NCI-H345 treated with DMSO at 0.1 percent for 48 hours (cell line): ENCODE results near the gene BTBD10.
"Not testable (repeated sequence)": the region's sequence is repeated elsewhere in the genome, so short reads cannot be mapped to it uniquely, and the experiment has no call there.

Source experiments
- DNase-seq: peaks from one replicate; lab custom pipeline; 2025; ENCODE audit not compliant: unreplicated experiment; lab: John Stamatoyannopoulos, UW

Gene BTBD10

GRCh38 chr11:13440100-13440855, 22.7 kb downstream of the BTBD10 start:
- DNase-seq = no peak

DNA sequence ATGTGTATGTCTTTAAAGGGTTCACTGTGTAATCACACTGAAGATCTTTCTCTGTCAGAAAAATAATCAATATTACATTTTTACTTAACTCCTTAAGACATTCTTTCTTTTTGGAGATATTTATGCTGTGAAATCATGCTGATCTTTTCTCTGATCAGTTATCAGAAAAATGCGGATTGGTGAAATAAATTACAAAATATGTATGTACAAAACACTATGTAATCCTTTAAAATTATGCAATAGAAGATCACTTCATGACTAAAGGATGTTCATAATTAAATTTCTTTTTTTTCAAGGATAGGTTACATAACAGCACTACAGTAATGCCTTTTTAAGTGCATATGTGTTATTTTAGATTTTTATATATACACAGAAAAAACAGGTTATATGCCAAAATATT, 24.7 kb downstream of the BTBD10 start:
- no peak for DNase-seq

DNA sequence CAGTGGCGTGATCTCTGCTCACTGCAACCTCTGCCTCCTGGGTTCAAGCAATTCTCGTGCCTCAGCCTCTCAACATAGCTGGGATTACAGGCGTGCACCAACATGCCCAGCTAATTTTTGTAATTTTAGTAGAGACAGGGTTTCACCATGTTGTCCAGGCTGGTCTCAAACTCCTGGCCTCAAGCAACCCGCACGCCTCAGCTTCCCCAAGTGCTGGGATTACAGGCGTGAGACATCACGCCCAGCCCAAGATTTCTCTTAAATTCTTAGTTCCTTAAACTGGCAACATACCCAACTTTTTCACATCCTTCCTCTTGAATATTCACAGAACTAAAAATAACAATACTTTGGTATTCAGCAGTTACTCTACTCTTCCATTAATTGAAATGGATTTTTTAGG, 26.2 kb downstream of the BTBD10 start:
- not testable (repeated sequence) for DNase-seq

GRCh38 chr11:13434247-13435205, 28.5 kb downstream of the BTBD10 start:
- DNase-seq = peak; percentile 7

GRCh38 chr11:13433437-13433836, 29.6 kb downstream of the BTBD10 start:
- no peak for DNase-seq

DNA sequence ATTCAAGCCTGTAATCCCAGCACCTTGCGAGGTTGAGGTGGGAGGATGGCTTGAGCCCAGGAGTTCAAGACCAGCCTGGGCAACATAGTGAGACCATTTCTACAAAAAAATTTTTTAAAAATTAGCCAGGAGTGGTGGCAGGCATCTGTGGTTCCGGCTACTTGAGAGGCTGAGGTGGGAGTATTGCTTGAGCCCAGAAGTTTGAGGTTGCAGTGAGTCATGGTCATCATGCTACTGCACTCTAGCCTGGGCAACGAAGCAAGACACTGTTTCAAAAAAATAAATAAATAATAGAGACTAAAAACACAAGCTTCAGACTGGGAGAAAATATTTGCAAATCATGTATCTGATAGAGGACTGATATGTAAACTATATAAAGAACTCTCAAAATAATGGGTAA, 33.2 kb downstream of the BTBD10 start:
- DNase-seq = no peak

DNA sequence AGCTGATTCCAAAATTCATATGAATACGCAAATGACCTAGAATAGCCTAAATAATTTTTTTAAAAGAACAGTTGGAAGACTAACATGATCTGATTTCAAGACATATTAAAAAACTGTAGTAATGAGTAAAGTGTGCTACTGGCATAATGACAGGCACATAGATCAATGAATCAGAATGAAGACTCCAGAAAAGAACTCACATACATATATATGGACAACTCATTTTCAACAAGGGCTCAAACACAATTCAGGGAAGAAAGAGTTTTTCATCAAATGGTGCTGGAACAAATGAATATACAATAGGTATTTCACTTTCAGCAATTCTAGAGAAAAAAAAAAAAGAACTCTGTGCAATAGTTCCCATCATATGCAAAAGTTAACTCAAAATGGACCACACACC, 33.7 kb downstream of the BTBD10 start:
- DNase-seq = no peak

DNA sequence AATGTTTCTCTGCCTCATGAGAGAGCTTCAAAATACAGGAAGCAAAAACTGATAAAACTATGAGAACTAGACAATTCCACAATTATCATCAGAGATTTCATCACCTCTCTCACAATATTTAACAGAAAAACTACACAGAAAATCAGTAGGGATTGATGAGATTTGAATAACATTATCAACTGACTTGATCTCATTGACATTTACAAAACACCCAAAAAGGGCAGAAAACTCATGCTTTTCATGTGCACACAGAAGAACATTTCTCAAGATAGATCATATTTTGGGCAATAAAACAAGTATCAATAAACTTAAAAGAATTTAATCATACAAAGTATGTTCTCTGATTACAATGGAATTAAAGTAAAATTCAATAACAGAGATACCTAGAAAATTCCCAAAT, 35.6 kb downstream of the BTBD10 start:
- DNase-seq = no peak

- no peak for DNase-seq
These were observed 39.6 kb downstream of the BTBD10 start for GRCh38 chr11:13423372-13423771.

DNA sequence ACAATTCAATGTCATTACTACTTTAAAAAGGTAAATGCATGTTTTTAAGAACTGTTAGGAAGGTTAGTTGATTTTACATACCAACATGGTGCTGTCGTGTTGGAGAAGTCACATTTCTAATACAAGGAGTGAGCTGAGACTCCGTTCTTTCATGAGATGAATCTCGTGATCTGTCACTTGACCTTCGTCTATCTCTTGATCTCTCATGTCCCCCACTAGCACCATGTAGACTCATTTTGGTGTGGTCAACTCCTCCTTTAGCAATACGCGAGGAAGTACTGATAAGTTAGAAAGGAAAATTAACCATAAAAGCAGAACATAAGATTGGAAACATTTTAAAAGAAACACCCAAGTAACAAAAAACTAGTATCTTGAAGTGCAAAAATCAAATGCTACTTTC, 41.5 kb downstream of the BTBD10 start:
- DNase-seq = no peak

- DNase-seq = no peak
These were observed 47.8 kb downstream of the BTBD10 start for GRCh38 chr11:13415201-13415600.

- DNase-seq = no peak
These were observed 57.8 kb downstream of the BTBD10 start for GRCh38 chr11:13405220-13405619.

GRCh38 chr11:13398335-13398734, 64.7 kb downstream of the BTBD10 start:
- DNase-seq = not testable (repeated sequence)

DNA sequence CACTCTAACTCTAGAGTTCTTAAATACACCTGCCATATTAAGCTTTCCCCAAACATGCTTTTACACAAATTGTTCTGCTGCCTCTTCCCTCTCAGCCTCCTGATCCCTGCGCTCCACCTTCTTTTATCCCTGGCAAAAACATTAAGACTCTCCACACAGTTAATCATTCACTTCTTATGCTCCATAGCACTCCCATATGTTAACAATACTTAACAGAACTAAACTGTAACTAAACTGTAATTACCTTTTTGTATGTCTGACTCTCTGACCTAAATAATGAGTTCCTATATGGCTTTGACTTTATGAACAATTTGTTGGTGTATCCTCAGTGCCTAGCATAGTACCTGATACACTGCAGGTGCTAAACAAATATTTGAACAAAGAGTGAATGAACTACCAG, 71.8 kb downstream of the BTBD10 start:
- no peak for DNase-seq

DNA sequence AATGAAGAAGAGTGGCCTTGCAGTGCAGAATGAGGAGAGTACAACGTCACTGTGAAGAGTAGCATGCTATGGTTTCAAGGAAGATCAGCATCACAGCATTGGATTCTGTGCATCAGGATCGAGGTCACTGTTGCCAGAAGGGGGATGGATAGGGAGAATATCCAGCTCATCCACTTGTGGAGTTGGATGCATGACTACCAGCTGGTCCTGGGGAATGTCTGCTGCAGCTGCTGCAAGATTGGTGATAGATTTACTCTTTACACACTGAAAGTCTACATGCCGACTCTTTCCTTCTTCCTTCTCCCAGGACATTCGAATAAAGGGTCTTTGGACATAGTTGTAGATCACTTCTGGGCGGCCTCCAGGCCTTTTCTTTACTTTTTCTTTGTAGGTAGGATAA, 74.3 kb downstream of the BTBD10 start:
- no peak for DNase-seq

DNA sequence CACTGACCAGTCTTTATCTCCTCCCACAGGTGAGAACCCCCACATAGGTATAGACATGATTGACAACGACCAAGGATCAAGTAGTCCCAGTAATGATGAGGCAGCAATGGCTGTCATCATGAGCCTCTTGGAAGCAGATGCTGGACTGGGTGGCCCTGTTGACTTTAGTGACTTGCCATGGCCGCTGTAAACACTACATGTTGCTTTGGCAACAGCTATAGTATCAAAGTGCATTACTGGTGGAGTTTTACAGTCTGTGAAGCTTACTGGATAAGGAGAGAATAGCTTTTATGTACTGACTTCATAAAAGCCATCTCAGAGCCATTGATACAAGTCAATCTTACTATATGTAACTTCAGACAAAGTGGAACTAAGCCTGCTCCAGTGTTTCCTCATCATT, 76.5 kb downstream of the BTBD10 start:
- DNase-seq = no peak

GRCh38 chr11:13384908-13385640, 77.9 kb downstream of the BTBD10 start:
- peak; percentile 30 for DNase-seq

DNA sequence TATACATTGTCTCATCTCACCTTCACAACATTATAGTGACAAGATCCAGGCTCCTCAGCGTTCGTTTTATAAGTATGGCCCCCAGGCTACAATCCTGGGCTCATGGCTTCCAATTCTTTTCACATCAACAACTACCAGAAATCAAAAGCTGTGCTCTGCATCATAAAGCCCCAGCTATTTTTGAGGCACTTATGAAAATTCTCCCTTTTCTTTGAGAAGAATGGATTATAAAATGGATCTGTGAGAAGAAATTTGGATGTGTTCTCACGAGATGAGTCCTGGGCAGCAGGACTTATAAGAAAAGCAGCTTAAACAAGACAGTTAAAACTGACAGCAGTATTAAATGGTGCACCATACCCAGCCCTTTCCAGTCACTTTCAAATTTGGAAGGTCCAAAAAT, 80.3 kb downstream of the BTBD10 start:
- DNase-seq = no peak

GRCh38 chr11:13380731-13381130, 82.3 kb downstream of the BTBD10 start:
- no peak for DNase-seq

- DNase-seq = no peak
These were observed 84.7 kb downstream of the BTBD10 start for GRCh38 chr11:13378316-13378715.

GRCh38 chr11:13376838-13377237, 86.2 kb downstream of the BTBD10 start:
- peak; percentile 8 for DNase-seq
